Lower leg skin (tissue), 4 donors: ENCODE data around the gene GPX4. TPM values are rescaled to one million over a fixed set of nuclear protein-coding genes. Genes with fewer than 3 reads are reported as not detected.

Source experiments
- DNase-seq, 2 donors: peaks; one replicate each; pipeline ENCODE4 v3.0.0-alpha.2; 2019; ENCODE audit warnings: low spot score in 2 of 2
- H3K4me3 ChIP-seq: fragments of 200-600 bp; sonication (generic); 2 replicates; pipeline ENCODE4 v1.5.1; 2017; ENCODE audit warnings: mild to moderate bottlenecking, low read depth; ENCODE audit not compliant: poor library complexity, severe bottlenecking
- POLR2A ChIP-seq, 2 donors: fragments of 450-650 bp; IDR thresholded peaks; one replicate each; pipeline ENCODE4 v1.6.1; 2016 to 2017; ENCODE audit warnings: antibody characterized with exemption in 2 of 2, mild to moderate bottlenecking in 1 of 2, moderate library complexity in 1 of 2
- WGBS, 2 donors: methylation state at CpG; one replicate each; pipeline ENCODE4 v1.1.5; 2018; 5-methylcytosine and 5-hydroxymethylcytosine counted together
- intact Hi-C: fragments of 100-400 bp; cut with DNase I; formaldehyde crosslinking; loops from one replicate; pipeline ENCODE4 v1.15.0; 2023; ENCODE audit warnings: low total_unique reads
- total RNA-seq, 4 donors: library from RNA; depleted of rRNA; stranded (reverse); fragments of >200 nt; gene quantifications; one replicate each; pipeline ENCODE4 v1.1.0, GENCODE V29; 2016
- TF ChIP-seq, protein P1 (sequence below), 3 donors: fragments of 450-650 bp; IDR thresholded peaks; one replicate each; pipeline ENCODE4 v1.5.1; 2016; ENCODE audit warnings: antibody characterized with exemption in 3 of 3, mild to moderate bottlenecking in 3 of 3, moderate library complexity in 2 of 3

The GPX4 gene
- total RNA-seq, 4 donors from 2014 or later: 375 to 507 (median 469) TPM

GRCh38 chr19:1058112-1058511 lies 45.7 kb upstream of the GPX4 start:
- TF ChIP-seq, protein P1, sequence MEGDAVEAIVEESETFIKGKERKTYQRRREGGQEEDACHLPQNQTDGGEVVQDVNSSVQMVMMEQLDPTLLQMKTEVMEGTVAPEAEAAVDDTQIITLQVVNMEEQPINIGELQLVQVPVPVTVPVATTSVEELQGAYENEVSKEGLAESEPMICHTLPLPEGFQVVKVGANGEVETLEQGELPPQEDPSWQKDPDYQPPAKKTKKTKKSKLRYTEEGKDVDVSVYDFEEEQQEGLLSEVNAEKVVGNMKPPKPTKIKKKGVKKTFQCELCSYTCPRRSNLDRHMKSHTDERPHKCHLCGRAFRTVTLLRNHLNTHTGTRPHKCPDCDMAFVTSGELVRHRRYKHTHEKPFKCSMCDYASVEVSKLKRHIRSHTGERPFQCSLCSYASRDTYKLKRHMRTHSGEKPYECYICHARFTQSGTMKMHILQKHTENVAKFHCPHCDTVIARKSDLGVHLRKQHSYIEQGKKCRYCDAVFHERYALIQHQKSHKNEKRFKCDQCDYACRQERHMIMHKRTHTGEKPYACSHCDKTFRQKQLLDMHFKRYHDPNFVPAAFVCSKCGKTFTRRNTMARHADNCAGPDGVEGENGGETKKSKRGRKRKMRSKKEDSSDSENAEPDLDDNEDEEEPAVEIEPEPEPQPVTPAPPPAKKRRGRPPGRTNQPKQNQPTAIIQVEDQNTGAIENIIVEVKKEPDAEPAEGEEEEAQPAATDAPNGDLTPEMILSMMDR (IDR thresholded peaks at IDR 0.05): no peak
- no peak for TF ChIP-seq POLR2A (IDR thresholded peaks at IDR 0.05)
- intact Hi-C loops: no loop called here
- no peak overlapping the region for H3K4me3 ChIP-seq
- DNase-seq: no peak
- WGBS, 2 donors: 92 to 99% methylated on average over 5 of the region's 5 CpGs

GRCh38 chr19:1060689-1061088 lies 43.1 kb upstream of the GPX4 start:
- no peak overlapping the region for H3K4me3 ChIP-seq
- TF ChIP-seq POLR2A (IDR thresholded peaks at IDR 0.05): no peak
- TF ChIP-seq, protein P1 (IDR thresholded peaks at IDR 0.05): no peak
- DNase-seq: no peak
- intact Hi-C loops: no loop called here
- 82 to 86% methylated on average over 5 of the region's 5 CpGs for WGBS, 2 donors

DNA sequence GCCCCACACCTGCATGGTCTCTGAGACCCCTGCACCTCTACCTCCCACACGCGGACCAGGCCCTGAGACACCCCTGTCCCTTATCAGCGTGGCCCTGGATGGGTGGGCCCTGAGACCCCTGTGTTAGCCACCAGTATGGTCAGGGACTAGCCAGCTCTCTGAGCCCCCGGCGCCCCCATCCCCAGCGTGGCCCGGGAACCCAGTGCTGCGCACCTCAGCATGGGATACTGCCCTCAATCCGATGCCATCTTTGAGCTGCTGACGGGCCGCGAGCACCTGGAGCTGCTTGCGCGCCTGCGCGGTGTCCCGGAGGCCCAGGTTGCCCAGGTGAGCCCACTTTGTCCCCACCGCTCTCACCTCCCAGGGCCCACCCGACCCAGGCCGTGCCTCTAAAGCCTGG lies 41.8 kb upstream of the GPX4 start:
- TF ChIP-seq, protein P1 (IDR thresholded peaks at IDR 0.05): no peak
- TF ChIP-seq POLR2A (IDR thresholded peaks at IDR 0.05): no peak
- DNase-seq: no peak
- H3K4me3 ChIP-seq: no peak overlapping the region
- WGBS, 2 donors: 91 to 93% methylated on average over 5 to 20 of the region's 20 CpGs
- intact Hi-C loops: no loop called here

- no peak for TF ChIP-seq POLR2A (IDR thresholded peaks at IDR 0.05)
- TF ChIP-seq, protein P1 (IDR thresholded peaks at IDR 0.05): no peak
- WGBS, 2 donors: 81 to 90% methylated on average over 17 of the region's 17 CpGs
- DNase-seq: no peak
- intact Hi-C loops: no loop called here
- no peak overlapping the region for H3K4me3 ChIP-seq
These were observed 41.3 kb upstream of the GPX4 start for GRCh38 chr19:1062387-1063029.

DNA sequence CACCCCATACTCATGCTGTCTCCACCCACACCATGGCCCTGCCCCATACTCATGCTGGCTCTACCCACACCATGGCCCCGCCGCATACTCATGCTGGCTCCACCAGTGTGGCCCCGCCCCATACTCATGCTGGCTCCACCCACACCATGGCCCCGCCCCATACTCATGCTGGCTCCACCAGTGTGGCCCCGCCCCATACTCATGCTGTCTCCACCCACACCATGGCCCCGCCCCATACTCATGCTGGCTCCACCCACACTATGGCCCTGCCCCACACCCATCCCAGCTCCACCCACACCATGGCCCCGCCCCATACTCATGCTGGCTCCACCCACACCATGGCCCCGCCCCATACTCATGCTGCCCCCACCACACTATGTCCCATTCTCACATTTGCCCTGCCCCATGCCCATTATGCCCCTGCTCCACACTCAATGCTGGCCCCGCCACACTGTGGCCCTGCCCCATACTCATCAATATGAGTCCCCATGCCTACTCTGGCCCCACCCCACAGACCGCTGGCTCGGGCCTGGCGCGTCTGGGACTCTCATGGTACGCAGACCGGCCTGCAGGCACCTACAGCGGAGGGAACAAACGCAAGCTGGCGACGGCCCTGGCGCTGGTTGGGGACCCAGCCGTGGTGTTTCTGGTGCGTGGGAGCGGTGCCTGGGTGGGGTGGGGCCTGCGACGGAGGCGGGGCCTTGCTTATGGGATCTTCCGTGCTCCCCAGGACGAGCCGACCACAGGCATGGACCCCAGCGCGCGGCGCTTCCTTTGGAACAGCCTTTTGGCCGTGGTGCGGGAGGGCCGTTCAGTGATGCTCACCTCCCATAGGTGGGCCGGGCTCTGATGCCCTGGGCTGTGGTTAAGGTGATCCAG lies 40.5 kb upstream of the GPX4 start:
- H3K4me3 ChIP-seq: no peak overlapping the region
- intact Hi-C loops: no loop called here
- WGBS, 2 donors: 87 to 92% methylated on average over 29 to 37 of the region's 37 CpGs
- TF ChIP-seq, protein P1 (IDR thresholded peaks at IDR 0.05): no peak
- no peak for TF ChIP-seq POLR2A (IDR thresholded peaks at IDR 0.05)
- no peak for DNase-seq
